Adrenal gland (tissue), 12 donors: ENCODE measurements around the gene GTF2IRD1. TPM values are rescaled to one million over a fixed set of nuclear protein-coding genes. Genes with fewer than 3 reads are reported as not detected.

Source experiments
- DNase-seq, 7 donors: peaks; one replicate each; pipeline ENCODE4 v3.0.0-alpha.2; 2019 to 2020
- H3K27ac ChIP-seq, 5 donors: fragments of 200-600 bp; sonication (generic) in 4 of 5; 1 replicate in 3 of 5; 2 replicates in 2 of 5; pipeline versions ENCODE4 v1.5.1 to v1.8.0; 2016 to 2020; ENCODE audit warnings: mild to moderate bottlenecking in 1 of 5
- H3K27me3 ChIP-seq: fragments of 200-600 bp; 2 replicates; pipeline ENCODE4 v1.8.0; 2021
- H3K36me3 ChIP-seq, 2 donors: fragments of 200-600 bp; replicated peaks in 1 of 2; 1 replicate in 1 of 2; 2 replicates in 1 of 2; pipeline versions ENCODE4 v1.5.1 to v1.8.0; 2018 to 2022
- H3K4me1 ChIP-seq, 2 donors: fragments of 200-600 bp; replicated peaks in 1 of 2; 1 replicate in 1 of 2; 2 replicates in 1 of 2; pipeline versions ENCODE4 v1.5.1 to v1.8.0; 2018 to 2021
- H3K4me3 ChIP-seq, 4 donors: fragments of 200-600 bp; sonication (generic) in 3 of 4; one replicate each; pipeline ENCODE4 v1.5.1; 2016 to 2018
- H3K9me3 ChIP-seq, 3 donors: fragments of 200-600 bp; sonication (generic) in 1 of 3; replicated peaks in 1 of 3; 1 replicate in 2 of 3; 2 replicates in 1 of 3; pipeline versions ENCODE4 v1.5.1 to v1.8.0; 2016 to 2021
- CTCF ChIP-seq, 6 experiments: fragments of 450-650 bp in 4 of 6; fragments of 200-600 bp in 2 of 6; sonication (generic) in 1 of 6; IDR thresholded peaks; 1 replicate in 5 of 6; 2 replicates in 1 of 6; pipeline versions ENCODE4 v1.5.1 to v1.8.0; 2016 to 2021; ENCODE audit warnings: antibody characterized with exemption in 6 of 6, mild to moderate bottlenecking in 2 of 6, moderate library complexity in 1 of 6
- POLR2A ChIP-seq, 2 donors: fragments of 450-650 bp; IDR thresholded peaks; one replicate each; pipeline ENCODE4 v1.6.1; 2017; ENCODE audit warnings: antibody characterized with exemption in 2 of 2, mild to moderate bottlenecking in 2 of 2, moderate library complexity in 1 of 2
- WGBS, 4 donors: extraction: QIAGEN DNeasy Blood & Tissue Kit in 2 of 4; methylation state at CpG; one replicate each; pipeline versions ENCODE4 v1.1.5 to v1.1.7; 2013 to 2017; 5-methylcytosine and 5-hydroxymethylcytosine counted together
- intact Hi-C, 2 donors: fragments of 100-400 bp; cut with DNase I; formaldehyde crosslinking; loops; one replicate each; pipeline versions ENCODE4 v1.14.1 to v1.15.0; 2022 to 2023
- polyA plus RNA-seq, 3 donors: library from polyadenylated mRNA; stranded (reverse); fragments of 200-250 nt in 2 of 3; fragments of 350-450 nt in 1 of 3; fragmentation: Illumina TruSeq in 1 of 3; extraction: RNeasy Lipid Tissue Mini Kit (QIAGEN cat#74804) in 1 of 3; gene quantifications; one replicate each; pipeline ENCODE4 v1.2.3, GENCODE V29; 2013 to 2014
- total RNA-seq, 9 donors: library from RNA; depleted of rRNA in 4 of 9; stranded (reverse); fragments of >200 nt in 4 of 9; fragments of 120-200 nt in 1 of 9; fragmentation: NEBNext Ultra II Directional in 1 of 9; extraction: Animal tissue kit (Norgen Biotek cat#: 25700) in 1 of 9; gene quantifications; one replicate each; pipeline versions ENCODE4 v1.1.0 to v1.2.4, GENCODE V29; 2013 to 2023
- donor health status: healthy with polysubstance abuse.
- donor health status: Bipolar disorder and iron deficiency.
- donor health status: DM: yes; HTN: yes; CAD: no.
- donor health status: DM: no; HTN: no; CAD: no.
- donor health status: DM: no; HTN: no; CAD: no.
- donor health status: DM: yes; HTN: yes; CAD: no.

GTF2IRD1 gene
- total and polyA plus RNA-seq, 12 donors, result 7.4 to 41.3 (median 25.2) TPM

- DNase-seq, result no peak
- Histone ChIP-seq H3K4me3 (no peak overlapping the region), H3K9me3 (no peaks in the 10 kb centered on the region), H3K27me3 (no peaks in the 10 kb centered on the region), H3K36me3 (peaks cover 0 to 28% of the 10 kb centered on the region in 2 donors), H3K4me1 (no peaks in the 10 kb centered on the region), H3K27ac (no peak overlapping the region)
- intact Hi-C loops, result no loop called here
- WGBS, 4 donors, result 75 to 84% (median 82%) methylated on average over 20 to 31 of the region's 31 CpGs
- TF ChIP-seq POLR2A (IDR thresholded peaks at IDR 0.05) (no peak), CTCF (IDR thresholded peaks at IDR 0.05) (peak in 2 of 6 experiments; percentile 11)
Measured at GRCh38 chr7:74405191-74405898, 48.4 kb upstream of the GTF2IRD1 start.

- DNase-seq, result no peak
- intact Hi-C loops, result no loop called here
- Histone ChIP-seq H3K27me3 (no peaks in the 10 kb centered on the region), H3K4me1 (no peaks in the 10 kb centered on the region), H3K9me3 (no peaks in the 10 kb centered on the region), H3K4me3 (no peak overlapping the region), H3K36me3 (peaks cover 0 to 26% of the 10 kb centered on the region in 2 donors), H3K27ac (no peak overlapping the region)
- no peak for TF ChIP-seq POLR2A (IDR thresholded peaks at IDR 0.05)
- TF ChIP-seq CTCF (IDR thresholded peaks at IDR 0.05), result no peak
- WGBS, 4 donors, result 87 to 95% (median 91%) methylated on average over 17 to 20 of the region's 20 CpGs
Measured at GRCh38 chr7:74405899-74406512, 47.7 kb upstream of the GTF2IRD1 start.

GRCh38 chr7:74407958-74408357 lies 45.7 kb upstream of the GTF2IRD1 start:
- H3K4me3 ChIP-seq, result no peak overlapping the region
- no peak overlapping the region for H3K27ac ChIP-seq
- no peak for DNase-seq
- TF ChIP-seq POLR2A (IDR thresholded peaks at IDR 0.05), result no peak
- TF ChIP-seq CTCF (IDR thresholded peaks at IDR 0.05), result no peak
- H3K27me3 ChIP-seq, result no peaks in the 10 kb centered on the region
- peaks cover 0 to 19% of the 10 kb centered on the region in 2 donors for H3K36me3 ChIP-seq
- no peaks in the 10 kb centered on the region for H3K9me3 ChIP-seq
- WGBS, 4 donors, result 55 to 90% (median 63%) methylated on average over 4 of the region's 4 CpGs
- H3K4me1 ChIP-seq, result no peaks in the 10 kb centered on the region
- intact Hi-C loops, result no loop called here

GRCh38 chr7:74409571-74409970 lies 44.1 kb upstream of the GTF2IRD1 start:
- intact Hi-C loops, result no loop called here
- no peaks in the 10 kb centered on the region for H3K27me3 ChIP-seq

More at GRCh38 chr7:74409571-74409970, 44.1 kb upstream of the GTF2IRD1 start:
- Histone ChIP-seq H3K4me3 (no peak overlapping the region), H3K36me3 (peaks cover 0 to 5% of the 10 kb centered on the region in 2 donors), H3K27ac (no peak overlapping the region), H3K4me1 (no peaks in the 10 kb centered on the region), H3K9me3 (no peaks in the 10 kb centered on the region)
- 65 to 71% (median 68%) methylated on average over 7 of the region's 7 CpGs for WGBS, 4 donors
- DNase-seq, result no peak
- TF ChIP-seq POLR2A (IDR thresholded peaks at IDR 0.05) (no peak), CTCF (IDR thresholded peaks at IDR 0.05) (no peak)
